Activated CD8-positive, alpha-beta memory T cell treated with anti-CD3 and anti-CD28 coated beads, Interleukin-2, amount 50 U/mL, for 48 hours (primary cell): ENCODE results near the gene KRTAP10-8.
"Not testable (repeated sequence)": the region's sequence is repeated elsewhere in the genome, so short reads cannot be mapped to it uniquely, and the experiment has no call there.

Source experiments
- DNase-seq: peaks from one replicate; pipeline ENCODE4 v3.0.0-alpha.2; 2020

Gene KRTAP10-8

DNA sequence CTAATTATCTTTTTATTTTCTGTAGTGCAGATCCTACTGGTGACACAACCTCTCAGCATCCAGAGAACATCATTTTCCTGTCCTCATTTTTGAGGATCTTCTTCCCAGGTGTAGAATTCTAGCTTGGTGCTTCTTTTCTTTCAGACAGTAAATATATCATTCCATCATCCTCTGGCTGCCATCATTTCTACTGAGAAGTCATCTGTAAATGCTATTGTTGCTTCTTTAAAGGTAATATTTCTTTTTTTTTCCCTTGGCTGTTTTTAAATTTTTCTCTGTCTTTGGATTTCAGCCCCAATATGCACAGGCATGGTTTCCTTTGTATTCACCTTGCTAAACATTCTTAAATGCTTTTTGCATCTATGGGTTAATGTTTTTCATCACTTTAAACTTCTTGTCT lies 11.7 kb downstream of the KRTAP10-8 start:
- no peak for DNase-seq

- no peak for DNase-seq
Observed at GRCh38 chr21:44625756-44626155, 13.9 kb downstream of the KRTAP10-8 start.

DNA sequence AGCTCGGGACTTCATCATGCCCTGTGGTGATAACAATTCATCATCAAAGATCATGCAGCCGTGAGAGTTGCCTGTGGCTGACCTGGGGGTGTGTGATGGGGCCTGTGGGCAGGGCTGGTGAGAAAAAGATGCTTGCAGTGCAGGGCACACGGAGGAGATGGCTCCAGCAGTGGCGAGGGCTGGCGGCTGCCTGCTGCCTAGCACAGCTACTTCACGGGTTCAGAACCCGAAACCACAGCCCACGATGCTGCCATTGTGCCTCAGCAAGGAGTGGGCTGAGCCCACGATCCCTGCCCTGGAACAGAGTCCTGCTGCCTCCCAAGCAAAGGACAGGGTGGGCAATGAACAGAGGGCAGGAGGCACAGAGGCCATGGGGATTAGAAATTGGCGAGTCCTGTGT lies 14.4 kb downstream of the KRTAP10-8 start:
- DNase-seq: peak; percentile 42

GRCh38 chr21:44626673-44627143 lies 14.8 kb downstream of the KRTAP10-8 start, which contains the start of gene KRTAP10-9:
Gene KRTAP10-9, plus strand, starts transcription at chr21:44627093. Its CDS starts 79 bp downstream, at chr21:44627172.
- DNase-seq: no peak

DNA sequence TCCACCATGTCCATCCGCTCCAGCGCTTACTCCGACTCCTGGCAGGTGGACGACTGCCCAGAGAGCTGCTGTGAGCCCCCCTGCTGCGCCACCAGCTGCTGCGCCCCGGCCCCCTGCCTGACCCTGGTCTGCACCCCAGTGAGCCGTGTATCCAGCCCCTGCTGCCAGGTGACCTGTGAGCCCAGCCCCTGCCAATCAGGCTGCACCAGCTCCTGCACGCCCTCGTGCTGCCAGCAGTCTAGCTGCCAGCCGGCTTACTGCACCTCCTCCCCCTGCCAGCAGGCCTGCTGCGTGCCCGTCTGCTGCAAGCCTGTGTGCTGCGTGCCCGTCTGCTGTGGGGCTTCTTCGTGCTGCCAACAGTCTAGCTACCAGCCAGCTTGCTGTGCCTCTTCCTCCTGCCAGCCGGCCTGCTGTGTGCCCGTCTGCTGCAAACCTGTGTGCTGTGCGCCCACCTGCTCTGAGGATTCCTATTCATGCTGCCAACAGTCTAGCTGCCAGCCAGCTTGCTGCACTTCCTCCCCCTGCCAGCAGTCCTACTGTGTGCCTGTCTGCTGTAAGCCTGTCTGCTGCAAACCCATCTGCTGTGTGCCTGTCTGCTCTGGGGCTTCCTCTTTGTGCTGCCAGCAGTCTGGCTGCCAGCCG lies 15.4 kb downstream of the KRTAP10-8 start:
- peak; percentile 43 for DNase-seq

- not testable (repeated sequence) for DNase-seq
Observed at GRCh38 chr21:44627831-44628233, 16.0 kb downstream of the KRTAP10-8 start.

DNA sequence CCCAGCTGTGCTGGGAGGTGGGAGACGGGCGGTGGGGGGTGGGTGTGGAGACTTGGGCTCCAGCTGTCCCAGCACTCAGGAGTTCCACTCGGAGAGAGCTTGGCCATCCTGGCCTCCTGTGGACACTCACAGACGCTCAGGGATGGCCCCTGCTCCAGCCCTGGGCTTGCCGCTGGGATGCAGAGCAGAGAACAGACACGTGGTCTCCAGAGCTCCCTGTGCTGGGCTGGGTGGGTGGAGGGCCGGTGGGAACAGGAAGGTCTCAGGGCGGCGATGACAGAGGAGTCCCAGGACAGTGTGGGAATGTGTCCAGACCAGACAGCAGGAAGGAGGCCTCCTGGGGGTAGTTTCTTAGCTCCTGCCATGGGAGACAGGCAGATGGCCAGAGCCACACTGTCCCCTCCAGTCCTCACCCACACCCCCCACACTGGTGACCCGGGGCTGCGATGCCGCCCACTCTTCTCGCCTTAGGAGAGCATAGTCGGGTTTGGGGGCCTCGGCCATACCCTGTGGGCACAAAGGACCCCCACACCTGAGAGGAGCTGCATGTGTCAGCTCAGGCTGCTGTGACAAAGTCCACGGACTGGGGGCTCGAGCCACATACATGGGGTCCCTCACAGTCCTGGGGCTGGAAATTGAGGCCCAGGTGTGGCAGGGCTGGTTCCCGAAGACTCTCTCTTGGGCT lies 17.0 kb downstream of the KRTAP10-8 start:
- DNase-seq: no peak

DNA sequence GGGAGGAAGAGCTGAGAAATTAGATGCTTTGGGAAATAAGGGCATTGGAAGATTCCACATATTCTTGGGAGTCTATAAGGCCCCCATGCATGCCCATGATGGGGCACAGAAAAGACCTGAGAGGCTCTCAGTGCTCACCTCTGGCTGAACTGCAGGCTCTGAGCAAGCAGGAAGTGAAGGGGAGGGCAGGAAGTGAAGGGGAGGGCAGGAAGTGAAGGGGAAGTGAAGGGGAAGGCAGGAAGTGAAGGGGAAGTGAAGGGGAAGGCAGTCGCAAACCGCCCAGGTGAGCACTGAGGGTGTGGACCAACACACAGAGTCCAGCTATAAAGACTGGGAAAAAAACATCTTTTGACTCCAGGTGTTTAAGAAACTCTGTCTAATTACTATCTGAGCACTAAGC lies 18.6 kb downstream of the KRTAP10-8 start:
- DNase-seq: no peak

DNA sequence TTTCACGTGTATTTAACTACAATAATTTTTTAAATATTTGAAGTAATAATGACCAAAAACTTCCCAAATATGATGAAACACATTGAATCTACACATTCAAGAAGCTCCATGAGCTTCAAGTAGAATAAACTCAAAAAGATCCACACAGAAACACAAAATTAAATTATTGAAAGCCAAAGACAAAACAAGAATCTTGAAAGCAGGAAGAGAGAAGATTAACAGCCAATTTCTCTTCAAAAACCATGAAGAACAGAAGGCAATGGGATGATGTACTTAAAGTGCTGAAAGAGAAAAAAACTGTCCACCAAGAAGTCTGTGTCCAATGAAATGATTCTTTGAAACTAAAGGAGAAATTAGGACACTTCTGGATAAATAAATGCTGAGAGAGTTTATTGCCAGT lies 20.2 kb downstream of the KRTAP10-8 start:
- no peak for DNase-seq

DNA sequence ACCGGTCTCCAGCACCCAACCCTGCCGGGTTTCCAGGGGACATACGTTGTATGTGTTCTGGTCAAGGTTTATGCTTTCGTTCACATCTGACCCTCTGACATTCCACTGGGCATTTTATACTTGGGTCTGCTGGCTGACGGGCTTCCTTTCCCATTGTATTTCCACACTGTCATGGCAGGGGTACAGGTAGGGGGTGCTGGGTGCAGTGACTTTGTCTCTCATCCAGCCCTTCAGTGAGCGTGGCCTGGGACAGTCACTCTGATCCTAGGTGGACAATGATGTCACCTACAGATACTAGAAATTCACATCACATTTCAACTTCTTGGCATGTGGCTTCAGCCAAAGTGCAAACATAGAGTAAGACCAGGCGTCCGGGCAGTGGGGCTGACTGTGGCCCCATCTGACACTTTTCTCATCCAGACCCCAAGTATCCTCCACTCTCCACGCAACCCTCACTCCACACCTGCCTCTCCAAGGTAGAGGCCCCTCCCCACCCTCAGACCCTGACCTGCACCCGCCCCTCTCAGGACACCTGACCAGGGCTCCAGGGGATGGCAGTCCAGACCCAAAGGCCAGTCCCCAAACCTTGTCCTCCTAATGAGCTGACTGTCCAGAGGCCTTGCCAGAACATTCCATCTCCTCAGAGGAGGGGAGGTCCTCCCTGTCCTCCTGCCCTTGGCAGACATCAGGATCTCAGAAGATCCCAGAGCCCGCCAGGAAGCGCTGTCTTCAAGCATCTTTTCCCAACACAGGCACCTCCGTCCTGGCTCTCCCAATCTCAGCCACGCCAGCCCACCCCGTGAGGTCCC lies 24.5 kb downstream of the KRTAP10-8 start:
- DNase-seq: no peak

DNA sequence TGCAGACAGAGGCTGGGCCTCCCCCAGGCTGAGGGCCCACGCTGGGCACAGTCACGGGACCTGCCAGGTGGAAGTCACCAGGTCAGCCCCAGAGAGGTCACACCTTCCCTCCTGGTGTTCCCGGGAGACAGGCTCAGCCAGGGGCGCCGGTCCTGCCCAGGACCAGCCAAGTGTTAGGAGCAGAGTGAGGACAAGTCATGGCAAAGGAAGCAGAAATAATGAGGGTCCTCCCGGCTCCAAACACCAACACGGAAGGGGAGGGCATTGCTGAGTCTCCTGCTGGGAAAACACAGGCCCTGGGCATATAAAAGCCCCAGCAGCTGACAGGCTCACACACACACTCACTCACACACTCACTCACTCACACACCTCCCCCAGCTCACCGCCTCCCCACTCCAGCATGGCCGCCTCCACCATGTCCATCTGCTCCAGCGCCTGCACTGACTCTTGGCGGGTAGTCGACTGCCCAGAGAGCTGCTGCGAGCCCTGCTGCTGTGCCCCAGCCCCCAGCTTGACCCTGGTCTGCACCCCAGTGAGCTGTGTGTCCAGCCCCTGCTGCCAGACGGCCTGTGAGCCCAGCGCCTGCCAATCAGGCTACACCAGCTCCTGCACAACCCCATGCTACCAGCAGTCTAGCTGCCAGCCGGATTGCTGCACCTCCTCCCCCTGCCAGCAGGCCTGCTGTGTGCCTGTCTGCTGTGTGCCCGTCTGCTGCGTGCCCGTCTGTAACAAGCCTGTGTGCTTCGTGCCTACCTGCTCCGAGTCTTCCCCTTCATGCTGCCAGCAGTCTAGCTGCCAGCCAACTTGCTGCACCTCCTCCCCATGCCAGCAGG lies 25.4 kb downstream of the KRTAP10-8 start, which contains the start of gene KRTAP10-10:
Gene KRTAP10-10 (plus strand): TSS at position 339 of the 833 bp plus-strand sequence. CDS start 62 bp downstream, at position 401.
- no peak for DNase-seq

- DNase-seq: not testable (repeated sequence)
Observed at GRCh38 chr21:44637851-44638348, 26.0 kb downstream of the KRTAP10-8 start.

GRCh38 chr21:44638506-44639330 lies 26.8 kb downstream of the KRTAP10-8 start:
- not testable (repeated sequence) for DNase-seq

DNA sequence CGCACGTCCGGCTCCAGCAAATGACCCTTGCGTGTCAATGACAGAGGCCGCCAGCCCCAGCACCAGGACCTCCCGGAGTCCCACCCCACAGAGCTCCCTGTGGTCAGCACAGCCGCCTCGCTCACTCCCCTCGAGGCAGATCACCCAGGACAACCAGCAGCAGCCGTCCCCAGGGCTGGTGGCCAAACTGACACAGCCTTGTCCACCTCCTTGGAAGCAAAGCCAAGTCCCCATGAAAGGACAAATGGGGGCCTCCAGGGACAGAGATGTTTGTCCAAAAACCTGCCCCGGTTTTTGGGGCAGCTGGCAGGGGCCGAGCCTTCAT lies 27.4 kb downstream of the KRTAP10-8 start:
- DNase-seq: no peak

DNA sequence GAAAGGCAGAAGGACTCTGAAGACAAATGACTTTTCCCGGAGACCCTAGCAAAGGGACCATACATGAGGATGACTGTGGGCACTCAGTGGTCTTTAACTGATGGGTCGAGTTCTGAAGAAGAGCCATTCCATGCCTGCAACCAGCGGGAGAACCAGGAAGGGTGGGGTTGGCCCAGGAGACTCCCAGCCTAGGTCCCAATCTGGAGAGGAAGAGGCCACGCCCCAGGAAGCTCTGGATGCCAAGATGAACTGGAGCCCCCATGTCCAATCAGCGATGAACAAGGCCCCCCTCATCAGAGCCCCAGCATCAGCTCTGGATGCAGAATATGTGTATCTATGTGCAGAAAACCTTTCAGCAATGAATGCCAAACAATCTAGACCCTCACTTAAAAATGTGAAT lies 28.9 kb downstream of the KRTAP10-8 start:
- DNase-seq: no peak

DNA sequence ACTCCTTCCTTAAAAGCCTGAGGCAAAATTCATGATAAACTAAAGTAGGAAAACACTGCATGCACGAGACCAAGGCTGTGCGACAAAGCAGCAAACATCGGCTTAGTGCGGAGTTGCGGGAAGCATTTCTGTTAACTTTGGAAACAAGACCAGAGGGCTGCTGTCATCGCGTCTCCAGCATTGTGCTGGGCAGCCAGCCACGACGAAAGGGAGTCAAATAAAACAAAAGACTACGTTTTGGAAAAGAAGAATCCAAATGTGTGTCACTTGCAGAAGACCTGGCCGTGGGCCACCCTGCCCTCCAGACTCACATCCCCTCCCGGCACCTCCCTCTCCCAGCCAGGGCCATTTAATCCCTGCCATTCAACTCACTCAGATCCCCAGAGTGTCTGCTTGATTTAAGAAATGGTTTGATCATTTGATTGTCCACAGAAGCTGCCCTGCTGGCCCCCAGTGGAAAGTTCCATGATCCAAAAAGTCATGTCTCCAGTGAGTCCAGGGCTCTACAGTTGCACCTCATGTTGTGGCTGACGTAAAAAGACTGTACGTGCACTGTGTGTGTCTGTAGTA lies 31.9 kb downstream of the KRTAP10-8 start:
- no peak for DNase-seq

DNA sequence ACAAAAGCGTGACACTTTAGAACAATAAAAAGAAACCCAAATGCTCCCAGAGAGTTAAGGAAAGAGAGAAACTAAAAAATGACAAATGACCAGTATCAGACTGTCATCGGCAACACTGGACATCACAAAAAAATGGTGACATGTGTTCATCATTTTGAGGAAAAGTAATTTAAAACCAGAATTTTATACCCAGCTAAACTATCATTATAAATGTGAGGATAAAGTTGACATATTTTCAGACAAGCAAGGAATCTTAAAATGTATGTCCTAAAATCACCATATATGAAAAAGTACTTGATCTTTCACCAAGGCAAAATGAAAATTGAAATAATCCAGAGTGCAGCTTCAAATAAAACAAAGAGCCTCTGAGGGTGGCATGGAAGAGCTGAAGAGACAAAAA lies 33.0 kb downstream of the KRTAP10-8 start:
- DNase-seq: no peak

- DNase-seq: not testable (repeated sequence)
Observed at GRCh38 chr21:44646366-44647221, 34.7 kb downstream of the KRTAP10-8 start, which contains the start of gene KRTAP10-11. Gene KRTAP10-11, plus strand, starts transcription at chr21:44646414. Its CDS starts 45 bp downstream, at chr21:44646459.

DNA sequence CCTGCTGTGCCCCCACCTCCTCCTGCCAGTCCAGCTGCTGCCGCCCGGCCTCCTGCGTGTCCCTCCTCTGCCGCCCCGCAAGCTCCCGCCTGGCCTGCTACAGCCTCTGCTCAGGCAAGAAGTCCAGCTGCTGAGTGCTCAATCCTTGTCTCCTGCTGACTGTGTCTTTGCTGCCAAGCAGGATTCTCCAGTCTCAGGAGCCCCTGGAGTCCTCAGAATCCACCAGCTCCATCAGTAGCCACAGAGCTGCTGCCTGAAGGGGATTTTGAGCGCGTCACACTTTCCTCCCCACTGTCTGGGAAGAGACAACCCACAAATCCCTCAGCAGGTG lies 35.3 kb downstream of the KRTAP10-8 start:
- no peak for DNase-seq
